GM08714 (cell line): ENCODE measurements around the gene CKAP5.
A peak's percentile ranks its signal among the peaks of the same experiment; 100 is the strongest.

Experiments
- H3K4me3 ChIP-seq: fragments of 200-500 bp; sonication (Bioruptor generic); 2 replicates; pipeline ENCODE4 v1.5.1; 2014; ENCODE audit warnings: mild to moderate bottlenecking, low read length, inconsistent platforms
- ZNF274 ChIP-seq: IDR thresholded peaks from 2 replicates; pipeline ENCODE4 v1.6.1; 2012; ENCODE audit warnings: mild to moderate bottlenecking, low read depth, low read length

The CKAP5 gene

DNA sequence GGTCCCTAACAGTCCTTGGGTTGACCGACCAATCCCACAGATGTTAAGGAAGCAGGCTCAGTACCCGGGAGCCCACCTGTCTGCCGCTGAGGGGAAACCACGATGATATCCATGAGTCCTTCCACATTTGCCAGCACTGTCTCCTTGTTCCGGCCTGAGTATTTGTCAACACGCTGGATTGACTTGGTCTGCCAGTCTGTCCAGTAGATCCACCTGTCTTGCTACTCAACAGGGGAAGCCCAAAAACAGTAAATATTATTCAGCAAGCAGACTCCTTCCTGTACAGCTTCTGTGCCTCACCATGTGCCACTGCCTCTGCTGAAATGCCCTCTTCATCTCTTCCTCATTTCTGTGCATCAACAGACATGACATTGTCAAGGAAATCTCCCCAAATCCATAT lies 22.8 kb upstream of the CKAP5 start:
- no peak for TF ChIP-seq ZNF274
- no peak overlapping the region for H3K4me3 ChIP-seq

DNA sequence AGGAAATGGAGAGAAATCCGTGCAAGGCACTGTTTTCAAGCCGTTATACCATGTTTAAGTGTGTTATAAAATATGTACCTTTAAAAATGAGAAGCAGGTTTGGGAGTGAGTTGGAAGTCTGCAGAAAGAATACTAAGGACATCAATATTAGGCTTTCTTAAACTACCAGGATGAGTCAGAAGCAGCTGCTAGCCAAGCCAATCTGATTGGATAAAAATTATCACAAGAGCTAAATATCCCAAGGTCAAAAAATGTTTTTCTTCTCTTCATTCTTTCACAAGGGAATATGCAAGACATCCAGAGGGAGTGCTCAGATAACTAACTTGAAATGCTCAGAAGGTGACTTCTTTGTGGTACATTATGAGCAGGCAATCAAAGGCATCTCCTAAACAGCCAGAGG lies 19.3 kb upstream of the CKAP5 start:
- H3K4me3 ChIP-seq = no peak overlapping the region
- TF ChIP-seq ZNF274 = no peak

DNA sequence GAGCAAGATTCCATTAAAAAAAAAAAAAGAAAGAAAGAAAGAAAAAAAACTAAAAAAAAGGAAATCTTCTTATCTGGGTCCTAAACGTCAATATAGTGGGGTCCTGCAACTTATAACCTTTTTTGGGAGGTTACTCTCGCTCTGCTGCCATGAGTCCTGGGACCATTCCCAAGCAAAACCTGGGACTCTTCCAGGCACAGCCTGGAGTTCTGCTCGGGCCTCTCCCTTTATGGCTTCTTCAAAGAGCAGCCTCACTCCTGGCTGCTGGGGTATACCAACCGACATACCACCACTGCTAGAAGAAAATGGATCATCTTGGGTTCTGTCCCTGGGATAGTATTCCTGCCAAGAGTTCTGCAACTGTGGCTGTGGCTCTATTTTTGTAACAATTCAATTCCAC lies 14.1 kb upstream of the CKAP5 start:
- TF ChIP-seq ZNF274 = no peak
- no peak overlapping the region for H3K4me3 ChIP-seq

DNA sequence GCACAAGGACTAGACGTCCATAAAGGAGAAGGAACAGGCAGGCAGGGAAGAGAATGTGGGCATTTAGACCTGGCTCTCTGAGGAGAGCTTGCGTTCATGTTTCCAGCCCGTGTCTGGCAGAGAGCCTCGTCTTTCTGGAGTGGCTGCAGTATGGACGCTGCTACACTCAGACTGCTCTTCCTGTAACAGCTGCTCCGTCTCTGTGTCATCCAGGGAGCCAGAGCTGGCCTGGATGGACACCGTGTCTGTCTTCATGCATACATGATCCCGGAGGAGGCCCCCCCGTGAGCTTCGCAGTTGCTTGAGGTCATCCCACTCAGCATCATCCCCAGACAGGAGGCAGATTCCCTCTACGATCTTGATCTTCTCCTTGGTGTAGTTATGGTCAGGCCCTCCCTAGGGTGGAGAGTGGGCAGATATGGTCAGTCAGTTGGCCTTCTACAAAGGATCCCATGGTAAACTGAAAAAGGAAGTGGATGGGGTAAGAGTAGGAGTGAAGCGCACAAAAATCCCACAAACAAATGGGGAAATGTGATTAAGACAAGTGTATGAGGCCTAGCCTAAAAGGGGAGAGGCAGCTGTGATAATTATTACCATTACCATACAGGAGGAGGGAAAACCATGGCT lies 13.0 kb upstream of the CKAP5 start:
- no peak for TF ChIP-seq ZNF274
- no peak overlapping the region for H3K4me3 ChIP-seq

- TF ChIP-seq ZNF274 = no peak
- H3K4me3 ChIP-seq = no peak overlapping the region
Observed at GRCh38 chr11:46857666-46858065, 11.6 kb upstream of the CKAP5 start.

- H3K4me3 ChIP-seq = no peak overlapping the region
- TF ChIP-seq ZNF274 = no peak
Observed at GRCh38 chr11:46856605-46857343, 10.7 kb upstream of the CKAP5 start.

- no peak overlapping the region for H3K4me3 ChIP-seq
- no peak for TF ChIP-seq ZNF274
Observed at GRCh38 chr11:46855863-46856262, 9.8 kb upstream of the CKAP5 start.

DNA sequence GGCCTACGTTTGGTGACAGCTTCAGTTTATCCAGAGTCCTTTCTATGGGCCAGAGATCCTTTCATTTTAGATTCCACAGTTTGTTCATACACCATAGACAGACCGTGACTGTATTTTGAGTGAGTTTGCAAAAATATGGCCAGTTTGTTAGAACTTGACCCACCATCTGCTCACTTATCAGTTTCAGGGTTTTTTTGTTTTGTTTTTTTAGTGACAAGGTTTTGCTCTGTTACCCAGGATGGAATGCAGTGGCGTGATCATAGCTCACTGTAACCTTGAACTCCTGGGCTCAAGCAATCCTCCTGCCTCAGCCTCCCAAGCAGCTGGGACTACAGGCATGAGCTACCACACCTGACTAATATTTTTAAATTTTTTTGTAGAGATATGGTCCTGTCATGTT lies 9.1 kb upstream of the CKAP5 start:
- H3K4me3 ChIP-seq = no peak overlapping the region

DNA sequence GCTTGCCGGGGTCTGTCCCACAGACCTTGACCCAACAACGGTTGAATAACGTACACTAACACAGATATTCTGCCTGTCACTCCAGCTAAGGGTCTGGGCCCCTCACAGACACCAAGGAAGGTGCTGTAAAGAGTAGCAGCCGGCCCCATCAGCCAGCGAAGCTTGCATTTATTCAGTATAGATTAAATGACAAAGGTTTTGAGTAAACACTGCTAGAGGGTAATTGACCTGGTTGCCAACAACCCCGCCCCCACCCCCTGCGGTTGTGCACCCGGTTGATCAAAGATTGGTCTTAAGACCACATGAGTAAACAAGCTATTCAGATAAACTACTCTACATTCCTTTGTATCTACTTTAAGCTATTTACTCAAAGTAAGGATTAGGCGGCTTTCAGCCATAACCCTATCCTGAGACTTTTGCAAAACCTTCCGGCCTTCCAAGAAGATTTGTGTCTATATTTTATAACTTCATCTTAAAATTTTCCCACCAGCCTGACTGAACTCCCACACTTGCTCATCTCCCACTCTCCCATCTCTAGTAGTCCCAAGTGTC lies 4.8 kb upstream of the CKAP5 start:
- no peak for TF ChIP-seq ZNF274
- no peak overlapping the region for H3K4me3 ChIP-seq

More for the DNA sequence above, 9.1 kb upstream of the CKAP5 start:
- TF ChIP-seq ZNF274 = no peak

DNA sequence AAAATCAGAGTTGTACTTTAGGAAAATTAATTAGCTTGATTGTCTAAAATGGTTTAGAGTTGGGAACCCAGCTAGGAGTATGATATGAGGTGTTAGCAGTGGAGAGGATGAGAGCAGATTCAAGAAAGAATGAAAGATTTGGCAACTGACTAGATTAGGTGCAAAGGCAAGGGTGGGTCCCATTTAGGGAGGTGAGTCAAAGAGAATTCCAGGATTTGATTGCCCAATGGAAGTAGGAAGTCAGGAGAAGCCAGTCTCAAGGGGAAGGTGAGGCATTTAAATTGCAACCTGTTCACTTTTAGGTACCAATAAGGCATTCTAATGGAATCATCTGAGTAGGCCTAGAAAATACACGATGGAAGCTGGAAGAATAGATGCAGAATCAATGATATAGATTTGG lies 3.6 kb upstream of the CKAP5 start:
- no peak overlapping the region for H3K4me3 ChIP-seq
- TF ChIP-seq ZNF274 = no peak

GRCh38 chr11:46846510-46846830 lies 390 bp upstream of the CKAP5 start:
- TF ChIP-seq ZNF274 = no peak
- peak overlapping the region; percentile 86 for H3K4me3 ChIP-seq

- TF ChIP-seq ZNF274 = no peak
- H3K4me3 ChIP-seq = peak overlapping the region; percentile 86
Observed at GRCh38 chr11:46845440-46845739, 690 bp downstream of the CKAP5 start.

GRCh38 chr11:46840116-46840515 lies 6.0 kb downstream of the CKAP5 start:
- H3K4me3 ChIP-seq = no peak overlapping the region
- no peak for TF ChIP-seq ZNF274

DNA sequence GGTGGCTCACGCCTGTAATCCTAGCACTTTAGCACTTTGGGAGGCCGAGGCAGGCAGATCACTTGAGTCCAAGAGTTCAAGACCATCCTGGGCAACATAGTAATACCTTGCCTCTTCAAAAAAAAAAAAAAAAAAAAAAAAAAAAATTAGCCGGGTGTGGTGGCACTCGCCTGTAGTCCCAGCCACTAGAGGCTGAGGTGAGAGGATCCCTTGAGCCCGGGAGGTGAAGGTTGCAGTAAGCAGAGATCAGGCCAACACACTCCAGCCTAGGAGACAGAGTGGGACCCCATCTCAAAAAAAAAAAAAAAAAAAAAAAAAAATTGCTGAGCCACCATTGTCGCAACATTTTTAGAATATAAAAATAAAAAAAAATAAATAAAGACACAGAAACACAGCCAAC lies 7.6 kb downstream of the CKAP5 start:
- TF ChIP-seq ZNF274 = no peak
- H3K4me3 ChIP-seq = no peak overlapping the region

DNA sequence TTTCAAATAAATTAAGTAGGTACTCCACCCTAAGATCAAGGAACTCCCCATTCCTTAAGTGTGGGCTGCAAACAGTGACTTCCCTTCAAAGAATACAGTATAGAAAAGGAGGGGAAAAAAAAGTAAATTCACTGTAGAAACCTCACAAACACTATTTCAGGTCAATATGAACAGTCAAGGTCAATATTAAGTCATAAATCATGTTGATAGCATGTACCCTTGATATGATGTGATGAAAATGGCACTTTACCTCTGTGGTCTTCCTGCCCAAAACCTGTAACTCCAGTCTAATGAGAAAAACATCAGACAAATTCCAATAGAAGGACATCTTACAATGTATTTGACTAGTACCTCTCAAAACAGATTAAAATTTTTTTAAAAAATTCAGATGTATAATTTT lies 8.2 kb downstream of the CKAP5 start:
- no peak for TF ChIP-seq ZNF274
- H3K4me3 ChIP-seq = no peak overlapping the region

DNA sequence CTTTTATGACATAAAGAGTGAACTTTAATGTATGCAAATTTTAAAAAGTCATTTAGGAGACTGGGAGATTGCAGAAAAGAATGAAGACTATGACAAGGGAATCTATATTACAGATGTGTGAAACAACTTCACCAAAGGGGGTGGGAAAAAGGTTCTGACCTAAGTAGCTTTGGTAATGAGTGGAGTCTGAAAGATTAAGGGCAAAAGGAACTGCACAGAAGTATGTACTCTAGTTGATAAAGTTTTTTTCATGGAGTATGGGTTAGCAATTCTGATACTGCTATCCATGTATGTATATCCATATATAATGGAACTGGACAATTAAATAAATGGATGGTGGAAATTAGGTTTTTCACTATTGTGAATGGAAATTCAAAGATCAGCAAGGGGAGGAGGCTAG lies 9.2 kb downstream of the CKAP5 start:
- no peak overlapping the region for H3K4me3 ChIP-seq
- TF ChIP-seq ZNF274 = no peak
